ENCODE results near the gene PHLDA1. TPM values are rescaled to one million over a fixed set of nuclear protein-coding genes. Genes with fewer than 3 reads are reported as not detected.

Gene PHLDA1
- polyA plus RNA-seq, 5 donors = 40.0 to 51.3 (median 44.0) TPM

Other genes with a start within 250 kb of the PHLDA1 start
- gene NAP1L1, start 52.9 kb upstream of the PHLDA1 start, polyA plus RNA-seq (ENCODE audit: insufficient read depth in 1 of 5, insufficient read length in 5 of 5, low replicate concordance in 1 of 5) = 1,000 to 10,000 TPM in 2 of 5 donors, 100 to 1,000 TPM in 3; 780 to 1,133 (median 941) TPM